GM19397 (cell line): ENCODE measurements around the gene DGKB.

ENCODE experiments used
- ATAC-seq: cut with Tn5 transposase; IDR thresholded peaks from one replicate; pipeline ENCODE4 v1.9.1; 2021; ENCODE audit warnings: mild to moderate bottlenecking, moderate library complexity; ENCODE audit not compliant: unreplicated experiment

DGKB gene

DNA sequence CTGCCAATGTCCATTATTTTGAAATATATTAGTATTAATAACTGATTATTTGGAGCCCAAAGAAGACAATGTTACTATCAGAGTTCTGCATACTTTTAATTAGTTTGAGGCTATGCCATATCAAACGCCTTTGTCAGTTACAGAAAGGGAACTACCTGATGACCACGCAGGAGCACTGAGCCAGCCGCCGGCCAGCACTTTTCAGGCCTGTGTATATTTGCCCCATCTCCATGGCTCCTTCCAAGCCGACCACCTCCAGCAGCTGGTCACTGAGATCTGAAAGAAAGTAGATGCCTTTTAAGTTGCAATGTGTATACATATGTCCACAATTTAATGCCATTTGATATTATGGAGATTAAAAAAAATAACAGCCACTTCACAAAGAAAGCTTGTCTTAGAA, 724.7 kb downstream of the DGKB start:
- no peak for ATAC-seq

DNA sequence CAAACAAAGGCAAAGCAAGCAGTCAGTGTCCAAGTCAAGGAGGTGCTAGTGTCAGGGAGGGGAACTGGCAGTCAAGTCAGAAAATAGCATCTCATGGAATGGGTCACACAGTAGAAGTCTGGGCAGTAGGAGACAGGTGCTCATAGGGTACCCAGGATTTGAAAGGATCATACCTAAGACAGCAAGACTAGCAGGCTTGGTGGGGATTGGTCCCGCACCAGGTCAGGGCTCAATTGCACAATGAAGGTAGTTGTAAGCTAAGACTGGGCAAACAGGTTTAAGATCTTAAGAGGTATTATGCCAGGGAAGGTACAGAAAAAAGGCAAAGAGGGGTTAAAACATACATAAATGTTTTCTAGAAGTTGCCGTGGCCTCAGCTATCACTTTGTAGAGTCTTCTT, 731.7 kb downstream of the DGKB start:
- no peak for ATAC-seq

DNA sequence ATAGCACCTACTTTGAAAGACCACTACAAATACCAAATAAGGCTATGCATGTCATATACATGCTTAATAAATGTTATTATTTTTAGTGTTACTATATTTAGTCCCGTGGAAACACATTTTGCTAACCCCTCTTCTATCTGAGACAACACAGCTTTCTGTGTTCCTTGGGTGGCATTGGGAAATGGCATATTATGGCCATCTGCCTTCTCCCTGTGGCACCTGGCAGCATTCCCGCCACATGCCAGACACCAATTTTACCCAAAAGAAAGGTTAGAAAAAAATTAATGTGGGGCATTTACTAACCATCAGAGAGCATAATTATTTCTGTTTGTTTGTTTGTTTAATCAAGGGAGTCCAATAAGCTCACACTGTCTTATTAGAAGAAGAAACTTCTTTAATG, 744.4 kb downstream of the DGKB start:
- no peak for ATAC-seq

DNA sequence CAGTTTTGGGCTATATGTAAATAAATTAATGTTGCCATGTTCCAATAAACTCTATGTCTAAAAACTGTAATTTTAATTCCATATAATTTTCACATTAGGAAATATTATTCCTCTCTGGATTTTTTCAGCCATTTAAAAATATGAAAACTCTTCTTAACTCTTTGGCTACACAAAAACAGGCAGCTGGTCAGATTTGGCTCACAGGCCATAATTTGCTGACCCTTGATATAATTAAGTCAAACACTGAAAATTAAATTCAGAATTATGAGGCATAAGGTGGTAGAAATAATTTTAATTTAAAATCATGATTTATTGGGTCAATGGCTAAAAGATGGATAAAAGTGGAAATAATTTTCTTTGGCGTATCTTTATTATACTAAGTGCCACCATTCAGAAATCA, 746.1 kb downstream of the DGKB start:
- ATAC-seq, result no peak

DNA sequence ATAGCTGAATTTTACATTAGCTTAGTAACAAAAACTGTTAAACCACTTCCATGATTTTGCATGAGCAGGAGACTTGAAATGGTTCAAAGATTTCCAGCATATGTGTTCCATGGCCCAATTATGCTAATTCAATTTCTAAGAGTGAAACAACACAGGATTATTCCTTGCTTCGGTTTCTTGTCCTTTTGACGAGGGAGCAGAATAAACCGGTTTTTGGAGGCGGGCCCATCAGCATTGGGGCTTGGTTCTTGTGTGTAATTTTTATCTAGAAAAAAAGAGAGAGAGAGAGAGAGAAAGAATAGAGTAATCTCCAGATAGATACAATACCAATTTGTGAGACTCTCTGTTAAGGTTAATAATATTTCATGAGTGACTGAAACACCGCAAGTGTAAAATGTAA, 753.6 kb downstream of the DGKB start:
- ATAC-seq, result no peak

DNA sequence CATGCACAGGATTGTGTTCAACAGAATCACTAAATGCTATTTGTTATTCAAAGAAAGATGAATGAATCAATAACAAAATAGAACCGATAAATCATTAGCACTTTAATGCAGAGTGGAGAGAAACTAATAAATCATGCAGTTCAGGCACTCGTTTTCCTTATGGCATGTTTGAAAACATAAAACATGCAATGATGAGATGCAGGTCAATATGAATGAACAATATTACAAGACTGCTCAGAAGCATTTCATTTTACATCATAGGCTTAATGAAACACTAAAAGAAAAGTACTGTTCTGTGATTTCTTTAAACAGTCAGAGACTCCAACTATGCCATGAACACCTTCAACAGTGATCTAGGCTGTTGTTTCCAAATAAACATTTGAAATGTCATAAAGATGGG, 755.0 kb downstream of the DGKB start:
- no peak for ATAC-seq

DNA sequence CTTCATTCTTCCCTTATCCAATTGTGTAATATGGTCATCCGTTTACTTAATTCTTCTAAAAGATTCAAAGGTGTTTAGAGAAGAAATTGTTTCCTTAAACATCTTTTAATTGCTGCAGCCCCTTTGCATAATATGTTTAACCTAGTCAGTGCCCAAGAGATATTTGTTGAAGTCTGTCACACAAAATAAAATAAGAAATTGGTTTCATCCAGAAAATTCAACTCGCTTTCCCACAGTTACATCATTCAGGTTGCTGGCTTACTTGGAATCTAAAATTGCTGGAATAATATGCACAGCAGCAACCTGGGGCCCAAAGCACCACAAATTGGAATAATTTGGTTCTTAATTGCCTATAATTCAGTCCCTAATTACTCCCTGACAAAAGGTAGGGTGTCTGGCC, 758.0 kb downstream of the DGKB start:
- ATAC-seq, result no peak

DNA sequence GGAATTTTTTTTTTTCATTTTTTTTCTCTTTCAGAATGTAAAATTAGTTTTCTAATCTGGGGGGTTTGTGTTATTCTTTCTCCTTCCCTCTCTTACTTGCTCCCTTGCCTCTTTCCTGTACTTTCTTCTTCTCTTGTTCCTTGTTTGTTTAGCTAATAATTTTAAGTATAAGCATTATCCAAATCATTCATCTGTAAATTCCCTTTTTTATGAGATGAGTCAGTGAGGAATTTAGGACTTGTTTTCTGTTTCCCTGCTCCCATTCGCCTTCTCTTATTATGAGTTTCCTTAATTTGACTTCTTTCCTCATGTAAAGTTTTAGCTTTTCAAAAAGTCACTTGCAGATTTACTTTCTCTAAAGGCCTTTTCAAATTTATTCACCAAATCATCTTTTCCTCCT, 758.4 kb downstream of the DGKB start:
- no peak for ATAC-seq

DNA sequence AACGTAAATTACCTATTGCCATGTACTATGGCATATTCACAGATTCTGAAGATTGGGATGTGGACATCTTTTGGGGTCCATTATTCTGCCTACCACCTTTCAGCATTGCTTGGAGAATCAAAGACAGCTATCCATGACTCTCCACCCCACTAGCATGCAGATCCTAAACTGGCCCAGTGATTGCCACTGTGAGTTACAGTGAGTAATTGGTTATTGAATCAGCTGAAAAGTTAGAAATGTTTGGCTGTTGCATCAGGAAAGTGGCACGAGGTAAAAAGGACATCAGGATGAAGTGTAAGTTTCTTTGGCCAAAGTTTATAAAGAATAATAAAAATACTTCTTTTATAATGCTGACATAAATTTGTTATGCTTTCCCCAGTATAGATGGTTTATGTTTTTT, 764.9 kb downstream of the DGKB start:
- no peak for ATAC-seq

DNA sequence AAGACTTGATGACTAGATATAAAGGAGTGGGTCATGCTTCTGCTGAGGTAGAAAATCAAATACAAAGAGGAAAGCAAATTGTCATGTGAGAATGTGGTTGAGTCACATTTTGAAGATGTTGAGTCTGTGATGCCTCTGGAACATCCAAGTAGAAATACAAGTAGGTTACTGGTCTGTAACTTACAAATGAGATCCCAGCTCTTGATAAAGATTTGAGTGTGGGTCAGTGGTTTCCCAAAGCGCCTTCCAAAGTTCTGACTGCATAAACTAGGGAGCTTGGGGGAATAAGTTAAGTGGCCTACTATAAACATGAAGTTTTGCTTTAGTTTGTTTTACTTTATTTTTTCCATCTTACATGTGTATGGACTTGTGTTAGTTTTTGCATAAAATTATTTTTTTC, 768.8 kb downstream of the DGKB start:
- no peak for ATAC-seq

DNA sequence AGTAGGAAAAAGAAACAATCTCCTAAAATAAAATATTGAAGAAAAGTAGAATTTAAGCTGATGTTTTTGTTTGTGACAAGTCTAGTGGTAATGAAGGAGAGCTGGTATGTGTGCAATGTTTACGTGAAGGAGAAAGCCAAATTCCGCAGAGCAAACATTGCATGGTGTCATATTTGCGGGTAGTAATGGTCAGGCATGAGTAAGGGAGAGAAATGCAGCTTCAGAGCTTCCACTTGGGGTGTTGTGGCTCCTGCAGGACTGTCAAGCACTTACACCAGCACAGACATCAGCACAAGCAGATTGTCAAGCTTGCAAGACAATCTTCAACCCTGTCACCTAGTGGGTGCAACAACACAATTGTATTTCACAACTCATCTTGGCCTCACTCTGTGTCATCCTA, 776.6 kb downstream of the DGKB start:
- no peak for ATAC-seq

DNA sequence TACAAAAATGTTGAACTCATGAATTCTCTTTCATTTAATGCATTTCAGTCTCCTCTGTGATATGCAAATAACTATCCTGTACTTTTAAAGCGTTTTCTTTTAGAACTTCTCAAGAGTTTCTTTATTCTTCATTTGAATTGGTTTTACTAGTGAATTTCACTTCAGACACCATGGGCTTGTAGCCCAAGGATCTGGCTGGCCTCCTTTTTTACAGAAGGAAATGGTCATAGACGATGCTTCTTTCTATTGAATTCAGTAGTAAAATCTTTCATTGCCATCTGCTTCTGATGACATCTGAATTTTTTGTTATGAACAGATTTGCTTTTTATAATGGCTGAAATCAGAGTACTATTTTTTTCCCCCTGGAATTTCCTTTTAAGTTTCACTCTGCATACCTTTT, 777.8 kb downstream of the DGKB start:
- no peak for ATAC-seq

DNA sequence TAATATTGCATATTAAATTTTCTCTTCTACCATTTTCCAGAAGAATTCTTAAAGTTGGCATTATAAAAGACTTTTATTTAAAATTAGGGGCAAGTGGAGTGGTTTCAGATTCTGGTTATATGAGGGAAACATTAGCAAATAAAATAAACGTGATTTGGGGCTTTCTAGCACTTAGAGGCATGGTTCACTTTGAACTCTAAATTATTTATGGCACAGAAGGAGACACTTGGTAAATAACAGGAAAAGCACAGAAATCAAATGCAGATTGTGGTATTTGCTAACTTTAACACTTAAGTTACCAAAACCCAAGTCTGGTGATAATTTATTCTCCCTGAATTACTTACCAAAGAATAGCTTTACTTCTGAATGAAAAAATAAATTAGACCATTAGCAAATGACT, 778.6 kb downstream of the DGKB start:
- no peak for ATAC-seq

DNA sequence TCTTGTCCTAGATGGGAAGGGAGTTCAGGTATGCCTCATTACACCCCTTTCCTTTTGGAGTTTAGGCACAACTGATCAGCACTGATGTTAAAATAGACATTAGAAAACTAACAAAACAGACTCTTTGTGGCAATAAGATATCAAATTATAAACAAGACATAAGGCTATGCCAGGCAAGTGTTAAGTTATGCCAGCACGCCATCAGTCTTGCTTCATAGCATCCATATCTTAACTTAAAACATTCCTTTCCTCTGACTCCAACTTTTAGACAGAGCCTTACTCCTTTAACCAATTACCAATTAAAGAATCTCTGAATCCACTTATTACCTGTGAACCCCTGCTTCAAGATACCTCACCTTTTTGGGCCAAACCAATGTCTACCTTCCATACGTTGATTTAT, 786.9 kb downstream of the DGKB start:
- ATAC-seq, result no peak

DNA sequence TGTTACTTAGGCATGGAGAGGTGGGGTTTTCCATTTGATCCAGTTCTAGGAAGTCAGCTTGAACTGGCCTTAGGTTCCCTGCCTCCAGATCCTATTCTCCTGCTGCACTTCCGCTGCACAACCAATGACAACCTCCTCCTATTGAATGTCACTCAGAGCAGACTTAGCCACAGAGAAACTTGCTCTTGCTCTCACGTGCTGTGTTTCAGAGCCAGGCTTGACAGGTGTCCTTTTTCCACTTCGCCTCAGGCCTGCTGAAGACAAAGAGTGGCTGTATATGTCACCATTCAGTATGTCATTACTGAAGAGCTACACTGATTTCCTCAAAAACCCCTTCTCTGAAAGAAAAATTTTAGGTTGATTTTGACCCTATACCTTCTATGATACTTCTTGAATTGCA, 797.7 kb downstream of the DGKB start:
- ATAC-seq, result no peak

DNA sequence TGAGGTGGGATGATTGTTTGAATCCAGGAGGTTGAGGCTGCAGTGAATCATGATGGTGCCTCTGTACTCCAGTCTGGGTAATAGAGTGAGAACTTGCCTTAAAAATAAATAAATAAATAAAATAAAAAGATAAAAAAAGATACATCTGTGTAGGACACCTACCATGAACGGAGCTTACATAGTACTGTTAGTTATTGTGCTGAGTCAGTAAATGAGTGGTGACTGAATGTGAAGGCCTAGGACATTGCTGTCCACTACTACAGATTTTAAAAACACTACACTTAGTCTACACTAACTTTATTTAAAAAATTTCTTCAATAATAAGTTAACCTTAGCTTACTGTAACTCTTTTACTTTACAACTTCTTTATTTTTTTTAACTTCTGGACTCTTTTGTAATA, 806.4 kb downstream of the DGKB start:
- ATAC-seq, result no peak

DNA sequence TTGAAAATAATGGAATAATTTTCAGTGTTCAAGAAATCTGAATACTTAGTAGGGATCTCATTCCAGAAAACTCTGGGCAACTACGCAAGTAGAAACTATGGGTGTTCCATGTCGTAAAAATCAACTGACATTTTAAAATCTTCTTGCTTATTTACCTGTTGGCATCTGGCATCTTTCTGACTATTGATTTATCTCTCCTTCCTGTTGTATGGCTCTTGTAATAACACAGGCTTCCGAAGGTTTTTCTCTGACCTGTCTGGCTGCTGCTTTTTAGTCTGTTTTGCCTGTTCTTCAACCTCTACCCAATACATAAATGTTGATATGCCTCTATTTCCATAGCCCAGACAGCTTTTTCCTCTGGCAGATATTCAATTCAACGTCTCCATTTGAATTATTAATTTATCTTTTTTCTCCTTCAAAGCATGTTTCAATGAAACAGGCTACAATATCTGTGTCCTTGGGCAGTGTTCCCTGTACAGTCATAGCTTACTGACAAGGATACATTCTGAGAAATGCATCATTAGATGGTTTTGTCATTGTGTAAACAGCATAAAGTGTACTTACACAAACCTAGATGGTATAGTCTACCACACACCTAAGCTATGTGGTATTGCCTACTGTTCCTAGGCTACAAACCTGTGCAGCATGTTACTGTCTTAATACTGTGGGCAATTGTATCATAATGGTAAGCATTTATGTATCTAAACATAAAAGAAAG, 807.2 kb downstream of the DGKB start:
- no peak for ATAC-seq
